SJSA1 (cell line): Measurements from ENCODE around the gene DIPK1C. TPM values are rescaled to one million over a fixed set of nuclear protein-coding genes. Genes with fewer than 3 reads are reported as not detected.
"Not testable (repeated sequence)": the region's sequence is repeated elsewhere in the genome, so short reads cannot be mapped to it uniquely, and the experiment has no call there.

Experiments used
- DNase-seq, 2 experiments: peaks; one replicate each; pipeline ENCODE4 v3.0.0-alpha.2; 2015 to 2020; ENCODE audit warnings: low spot score in 2 of 2, low read depth in 1 of 2
- H3K27ac ChIP-seq: fragments of 250-450 bp; sonication (Bioruptor Pico); 2 replicates; pipeline ENCODE4 v1.5.1; 2020; ENCODE audit warnings: mild to moderate bottlenecking, moderate library complexity
- H3K27me3 ChIP-seq: fragments of 250-450 bp; sonication (Bioruptor Pico); replicated peaks from 2 replicates; pipeline ENCODE4 v1.5.1; 2020; ENCODE audit warnings: mild to moderate bottlenecking, moderate library complexity
- H3K36me3 ChIP-seq: fragments of 250-450 bp; sonication (Bioruptor Pico); 2 replicates; pipeline ENCODE4 v1.5.1; 2020; ENCODE audit warnings: mild to moderate bottlenecking
- H3K4me1 ChIP-seq: fragments of 250-450 bp; sonication (Bioruptor Pico); replicated peaks from 2 replicates; pipeline ENCODE4 v1.6.1; 2021; ENCODE audit warnings: mild to moderate bottlenecking
- H3K4me3 ChIP-seq: fragments of 250-450 bp; sonication (Bioruptor Pico); 2 replicates; pipeline ENCODE4 v1.5.1; 2020; ENCODE audit warnings: mild to moderate bottlenecking
- H3K9me3 ChIP-seq: fragments of 250-450 bp; sonication (Bioruptor Pico); replicated peaks from 2 replicates; pipeline ENCODE4 v1.5.1; 2020; ENCODE audit warnings: mild to moderate bottlenecking
- total RNA-seq: library from RNA; depleted of rRNA; stranded (reverse); fragments of >200 nt; shearing (Covaris generic); gene quantifications from 2 replicates; pipeline ENCODE4 v1.2.3, GENCODE V29; 2014; rRNA removed

The DIPK1C gene
- total RNA-seq: not detected in 2 replicates

- Histone ChIP-seq H3K4me3 (no peak within 1 kb of the TSS), H3K9me3 (no peaks in the 10 kb centered on the region), H3K4me1 (no peaks in the 10 kb centered on the region), H3K27ac (no peak within 1 kb of the TSS), H3K36me3 (no peaks in the 10 kb centered on the region), H3K27me3 (peaks cover 62% of the 10 kb centered on the region)
- DNase-seq: no peak
These were observed at the start of gene DIPK1C for GRCh38 chr18:74457043-74457724. TSS of gene DIPK1C (minus strand) at chr18:74457308. CDS start at chr18:74457259, 49 bp downstream.

- H3K4me1 ChIP-seq: no peaks in the 10 kb centered on the region
- H3K4me3 ChIP-seq: no peak overlapping the region
- no peaks in the 10 kb centered on the region for H3K27me3 ChIP-seq
- no peaks in the 10 kb centered on the region for H3K9me3 ChIP-seq
- H3K36me3 ChIP-seq: peaks cover 81% of the 10 kb centered on the region
- DNase-seq: no peak
- H3K27ac ChIP-seq: no peak overlapping the region
These were observed 49.5 kb upstream of the DIPK1C start for GRCh38 chr18:74506448-74507084.

GRCh38 chr18:74505776-74506175 is 48.7 kb upstream of the DIPK1C start:
- no peaks in the 10 kb centered on the region for H3K4me1 ChIP-seq
- no peak overlapping the region for H3K27ac ChIP-seq
- no peak overlapping the region for H3K4me3 ChIP-seq
- no peak for DNase-seq
- H3K27me3 ChIP-seq: no peaks in the 10 kb centered on the region
- no peaks in the 10 kb centered on the region for H3K9me3 ChIP-seq
- peaks cover 81% of the 10 kb centered on the region for H3K36me3 ChIP-seq

- H3K4me3 ChIP-seq: no peak overlapping the region
- H3K27me3 ChIP-seq: no peaks in the 10 kb centered on the region
- DNase-seq: no peak
- H3K4me1 ChIP-seq: peaks cover 19% of the 10 kb centered on the region
- no peak overlapping the region for H3K27ac ChIP-seq
- H3K9me3 ChIP-seq: no peaks in the 10 kb centered on the region
- peaks cover 65% of the 10 kb centered on the region for H3K36me3 ChIP-seq
These were observed 46.0 kb upstream of the DIPK1C start for GRCh38 chr18:74503137-74503536.

GRCh38 chr18:74501386-74501785 is 44.3 kb upstream of the DIPK1C start:
- peaks cover 28% of the 10 kb centered on the region for H3K4me1 ChIP-seq
- H3K27me3 ChIP-seq: no peaks in the 10 kb centered on the region
- H3K9me3 ChIP-seq: no peaks in the 10 kb centered on the region
- DNase-seq: no peak
- no peak overlapping the region for H3K27ac ChIP-seq
- no peak overlapping the region for H3K4me3 ChIP-seq
- H3K36me3 ChIP-seq: peaks cover 52% of the 10 kb centered on the region

- not testable (repeated sequence) for H3K27me3 ChIP-seq, H3K4me3 ChIP-seq, DNase-seq, H3K27ac ChIP-seq, H3K9me3 ChIP-seq
- Histone ChIP-seq H3K4me1 (peaks cover 28% of the 10 kb centered on the region), H3K36me3 (peaks cover 50% of the 10 kb centered on the region)
These were observed 43.7 kb upstream of the DIPK1C start for GRCh38 chr18:74500774-74501173.

GRCh38 chr18:74500372-74500771 is 43.3 kb upstream of the DIPK1C start:
- H3K27ac ChIP-seq: no peak overlapping the region
- H3K27me3 ChIP-seq: no peaks in the 10 kb centered on the region
- H3K4me3 ChIP-seq: no peak overlapping the region
- DNase-seq: no peak
- H3K36me3 ChIP-seq: peaks cover 48% of the 10 kb centered on the region
- H3K9me3 ChIP-seq: no peaks in the 10 kb centered on the region
- peaks cover 28% of the 10 kb centered on the region for H3K4me1 ChIP-seq

GRCh38 chr18:74499633-74500032 is 42.5 kb upstream of the DIPK1C start:
- peak in 1 of 2 experiments; percentile 42 for DNase-seq
- no peak overlapping the region for H3K4me3 ChIP-seq

GRCh38 chr18:74498712-74499627 is 41.9 kb upstream of the DIPK1C start:
- DNase-seq: peak in 1 of 2 experiments; percentile 39
- H3K4me3 ChIP-seq: no peak overlapping the region
- H3K9me3 ChIP-seq: no peaks in the 10 kb centered on the region
- H3K27ac ChIP-seq: peak overlapping the region; percentile 77
- H3K27me3 ChIP-seq: no peaks in the 10 kb centered on the region
- H3K4me1 ChIP-seq: peaks cover 28% of the 10 kb centered on the region
- peaks cover 41% of the 10 kb centered on the region for H3K36me3 ChIP-seq

More at GRCh38 chr18:74499633-74500032, 42.5 kb upstream of the DIPK1C start:
- Histone ChIP-seq H3K27me3 (no peaks in the 10 kb centered on the region), H3K27ac (peak overlapping the region; percentile 77), H3K4me1 (peaks cover 28% of the 10 kb centered on the region), H3K36me3 (peaks cover 45% of the 10 kb centered on the region), H3K9me3 (no peaks in the 10 kb centered on the region)

- Histone ChIP-seq H3K4me1 (peaks cover 28% of the 10 kb centered on the region), H3K27ac (no peak overlapping the region), H3K4me3 (no peak overlapping the region), H3K27me3 (no peaks in the 10 kb centered on the region), H3K36me3 (peaks cover 35% of the 10 kb centered on the region), H3K9me3 (no peaks in the 10 kb centered on the region)
- no peak for DNase-seq
These were observed 40.7 kb upstream of the DIPK1C start for GRCh38 chr18:74497778-74498177.

GRCh38 chr18:74497324-74497676 is 40.2 kb upstream of the DIPK1C start:
- no peaks in the 10 kb centered on the region for H3K9me3 ChIP-seq
- peaks cover 30% of the 10 kb centered on the region for H3K36me3 ChIP-seq
- H3K4me3 ChIP-seq: peak overlapping the region; percentile 86
- H3K4me1 ChIP-seq: peaks cover 28% of the 10 kb centered on the region
- no peak overlapping the region for H3K27ac ChIP-seq
- DNase-seq: no peak
- no peaks in the 10 kb centered on the region for H3K27me3 ChIP-seq

GRCh38 chr18:74496508-74497323 is 39.6 kb upstream of the DIPK1C start:
- Histone ChIP-seq H3K9me3 (no peaks in the 10 kb centered on the region), H3K4me3 (peak overlapping the region; percentile 86), H3K27me3 (no peaks in the 10 kb centered on the region), H3K27ac (peak overlapping the region; percentile 86), H3K4me1 (peaks cover 28% of the 10 kb centered on the region), H3K36me3 (peaks cover 24% of the 10 kb centered on the region)
- DNase-seq: peak in 1 of 2 experiments; percentile 68
